GM19397 (cell line): Measurements from ENCODE around the gene OXLD1.
"Not testable (repeated sequence)": the region's sequence is repeated elsewhere in the genome, so short reads cannot be mapped to it uniquely, and the experiment has no call there.

Experiments used
- ATAC-seq: cut with Tn5 transposase; IDR thresholded peaks from one replicate; pipeline ENCODE4 v1.9.1; 2021; ENCODE audit warnings: mild to moderate bottlenecking, moderate library complexity; ENCODE audit not compliant: unreplicated experiment

The OXLD1 gene

GRCh38 chr17:81683584-81684441 is 17.4 kb upstream of the OXLD1 start, which contains the start of the genes ARL16 and HGS:
TSS of gene ARL16 (minus strand) at chr17:81683797. CDS start at chr17:81683753, 44 bp downstream.
TSS of gene HGS (plus strand) at chr17:81684011. CDS start at chr17:81684067, 56 bp downstream.
- peak; percentile 83 for ATAC-seq

- ATAC-seq: peak; percentile 1
These were observed 16.8 kb upstream of the OXLD1 start for GRCh38 chr17:81683208-81683583.

GRCh38 chr17:81682565-81683207 is 16.3 kb upstream of the OXLD1 start:
- ATAC-seq: no peak

- ATAC-seq: no peak
These were observed 15.3 kb upstream of the OXLD1 start for GRCh38 chr17:81681672-81682071.

GRCh38 chr17:81680150-81680549 is 13.7 kb upstream of the OXLD1 start:
- ATAC-seq: no peak

- no peak for ATAC-seq
These were observed 10.5 kb upstream of the OXLD1 start for GRCh38 chr17:81676906-81677305.

- ATAC-seq: not testable (repeated sequence)
These were observed 9.3 kb upstream of the OXLD1 start for GRCh38 chr17:81675515-81676221.

- no peak for ATAC-seq
These were observed 7.3 kb upstream of the OXLD1 start for GRCh38 chr17:81673561-81674258.

GRCh38 chr17:81672954-81673353 is 6.5 kb upstream of the OXLD1 start:
- no peak for ATAC-seq

GRCh38 chr17:81672504-81672903 is 6.1 kb upstream of the OXLD1 start:
- no peak for ATAC-seq

GRCh38 chr17:81667754-81668153 is 1.3 kb upstream of the OXLD1 start:
- ATAC-seq: no peak

- ATAC-seq: no peak
These were observed 388 bp downstream of the OXLD1 start for GRCh38 chr17:81666092-81666341.

GRCh38 chr17:81665205-81666091 is 957 bp downstream of the OXLD1 start:
- peak; percentile 4 for ATAC-seq

GRCh38 chr17:81664051-81664470 is 2.3 kb downstream of the OXLD1 start:
- no peak for ATAC-seq

- ATAC-seq: no peak
These were observed 4.4 kb downstream of the OXLD1 start for GRCh38 chr17:81662002-81662401.

- no peak for ATAC-seq
These were observed 6.0 kb downstream of the OXLD1 start for GRCh38 chr17:81660441-81660840.

GRCh38 chr17:81659038-81659437 is 7.4 kb downstream of the OXLD1 start:
- no peak for ATAC-seq

- no peak for ATAC-seq
These were observed 9.6 kb downstream of the OXLD1 start for GRCh38 chr17:81656835-81657234.

- ATAC-seq: no peak
These were observed 10.2 kb downstream of the OXLD1 start, which contains the start of gene PDE6G for GRCh38 chr17:81656118-81656743. TSS of gene PDE6G (minus strand) at chr17:81656542. CDS start at chr17:81653305, 3,237 bp downstream.
